Measurements from ENCODE around the gene GALK1. TPM values are rescaled to one million over a fixed set of nuclear protein-coding genes. Genes with fewer than 3 reads are reported as not detected.
"Not testable (repeated sequence)": the region's sequence is repeated elsewhere in the genome, so short reads cannot be mapped to it uniquely, and the experiment has no call there.

The GALK1 gene
- total RNA-seq, 4 donors from 2014 or later, result 15.9 to 51.5 (median 28.5) TPM

DNA sequence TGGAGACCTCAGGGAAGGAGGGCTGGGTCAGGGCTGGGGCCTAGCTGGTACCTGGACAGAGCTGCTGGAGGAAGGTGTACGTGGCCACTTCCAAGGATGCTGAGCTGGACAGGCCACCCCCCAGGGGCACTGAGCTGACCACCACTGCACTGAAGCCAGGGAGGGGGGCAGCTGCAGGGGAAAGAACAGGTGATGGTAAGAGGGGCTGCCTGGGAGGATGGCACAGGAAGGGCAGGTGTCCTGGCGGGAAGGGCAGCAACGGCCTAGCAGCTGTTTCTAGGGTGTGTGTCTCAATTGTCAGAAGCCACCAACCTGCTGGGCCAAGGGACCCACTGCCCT is 1.8 kb downstream of the GALK1 start:
- ATAC-seq (ENCODE audit: low FRiP score) (no peak), DNase-seq (ENCODE audit: low spot score) (no peak)
- TF ChIP-seq, protein P1, sequence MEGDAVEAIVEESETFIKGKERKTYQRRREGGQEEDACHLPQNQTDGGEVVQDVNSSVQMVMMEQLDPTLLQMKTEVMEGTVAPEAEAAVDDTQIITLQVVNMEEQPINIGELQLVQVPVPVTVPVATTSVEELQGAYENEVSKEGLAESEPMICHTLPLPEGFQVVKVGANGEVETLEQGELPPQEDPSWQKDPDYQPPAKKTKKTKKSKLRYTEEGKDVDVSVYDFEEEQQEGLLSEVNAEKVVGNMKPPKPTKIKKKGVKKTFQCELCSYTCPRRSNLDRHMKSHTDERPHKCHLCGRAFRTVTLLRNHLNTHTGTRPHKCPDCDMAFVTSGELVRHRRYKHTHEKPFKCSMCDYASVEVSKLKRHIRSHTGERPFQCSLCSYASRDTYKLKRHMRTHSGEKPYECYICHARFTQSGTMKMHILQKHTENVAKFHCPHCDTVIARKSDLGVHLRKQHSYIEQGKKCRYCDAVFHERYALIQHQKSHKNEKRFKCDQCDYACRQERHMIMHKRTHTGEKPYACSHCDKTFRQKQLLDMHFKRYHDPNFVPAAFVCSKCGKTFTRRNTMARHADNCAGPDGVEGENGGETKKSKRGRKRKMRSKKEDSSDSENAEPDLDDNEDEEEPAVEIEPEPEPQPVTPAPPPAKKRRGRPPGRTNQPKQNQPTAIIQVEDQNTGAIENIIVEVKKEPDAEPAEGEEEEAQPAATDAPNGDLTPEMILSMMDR (IDR thresholded peaks at IDR 0.05), result no peak

DNA sequence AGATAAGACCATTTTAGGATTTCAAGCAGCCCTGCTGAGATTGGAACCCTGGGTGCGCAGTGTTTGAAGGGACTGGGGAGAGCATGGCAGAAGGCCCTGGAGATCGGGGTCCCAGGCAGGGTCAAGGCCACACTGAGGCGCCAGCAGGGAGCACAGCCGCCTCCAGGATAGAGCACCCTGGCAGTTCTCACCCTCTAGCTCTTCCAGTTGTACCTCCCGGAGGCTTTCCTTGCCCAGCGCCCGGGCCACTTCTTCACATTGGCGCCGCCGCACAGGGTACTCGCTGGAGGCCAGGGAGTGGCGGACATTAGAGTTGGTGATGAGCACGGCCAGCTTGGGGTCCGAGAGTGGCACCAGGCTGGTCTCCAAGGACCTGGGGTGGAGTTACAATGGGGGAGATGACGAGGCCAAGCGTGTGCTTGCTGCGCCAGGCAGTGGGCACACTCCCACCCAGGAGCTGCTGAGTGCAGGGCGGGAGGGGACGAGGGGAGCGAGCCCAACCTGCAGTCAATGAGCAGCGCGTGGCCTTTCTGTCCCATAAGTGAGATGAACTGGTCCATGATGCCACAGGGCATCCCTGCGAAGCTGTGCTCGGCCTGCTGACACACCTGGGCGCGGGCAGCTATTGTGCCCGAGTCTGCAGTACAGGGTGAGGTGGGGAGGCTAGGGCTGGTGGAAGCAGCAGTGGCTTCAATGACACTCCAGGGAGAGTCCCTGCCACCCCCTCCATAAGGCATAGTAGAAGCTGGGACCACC is 2.3 kb downstream of the GALK1 start:
- ATAC-seq (ENCODE audit: low FRiP score), result no peak
- DNase-seq (ENCODE audit: low spot score), result no peak
- TF ChIP-seq, protein P1 (IDR thresholded peaks at IDR 0.05), result no peak

DNA sequence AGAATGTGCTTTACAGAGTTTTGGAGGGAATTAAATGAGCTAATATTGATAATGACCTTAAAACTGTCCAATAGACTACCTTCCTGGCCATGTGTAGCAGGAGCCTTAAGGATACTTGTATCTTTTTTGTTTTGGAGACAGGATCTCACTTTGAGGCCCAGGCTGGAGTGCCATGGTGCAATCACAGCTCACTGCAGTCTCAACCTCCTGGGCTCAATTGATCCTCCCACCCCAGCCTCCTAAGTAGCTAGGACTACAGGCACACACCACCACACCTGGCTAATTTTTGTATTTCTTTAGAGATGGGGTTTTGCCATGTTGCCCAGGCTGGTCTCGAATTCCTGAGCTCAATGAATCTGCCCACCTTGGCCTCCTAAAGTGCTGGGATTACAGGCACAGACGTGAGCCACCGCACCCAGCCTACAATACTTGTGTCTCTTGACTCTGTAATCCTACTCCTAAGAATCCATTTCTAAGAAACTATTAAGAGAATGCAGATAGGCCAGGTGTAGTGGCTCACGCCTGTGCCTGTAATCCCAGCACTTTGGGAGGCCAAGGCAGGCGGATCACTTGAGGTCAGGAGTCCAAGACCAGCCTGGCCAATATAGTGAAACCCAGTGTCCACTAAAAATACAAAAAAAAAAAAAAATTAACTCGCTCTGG is 4.9 kb downstream of the GALK1 start:
- DNase-seq (ENCODE audit: low spot score), result not testable (repeated sequence)

DNA sequence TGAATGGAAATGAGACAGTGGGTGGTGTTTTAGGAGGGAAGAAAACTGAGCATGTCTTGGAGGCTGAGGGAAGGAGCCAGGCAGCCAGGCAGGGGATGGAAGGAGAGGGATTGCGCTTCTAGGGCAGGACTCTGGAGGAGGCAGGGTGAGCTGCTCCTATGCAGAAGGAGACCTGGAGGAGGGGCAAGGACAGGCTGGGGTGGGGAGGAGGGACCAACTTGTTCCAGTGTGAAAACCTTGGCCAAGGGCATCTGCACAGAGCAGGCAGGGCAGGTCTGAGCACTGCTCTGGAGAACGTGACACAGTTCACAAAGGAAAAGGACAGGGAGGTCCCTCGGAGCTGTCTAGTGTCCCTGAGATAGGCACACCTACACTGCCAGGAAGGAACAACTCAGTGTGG is 5.5 kb downstream of the GALK1 start:
- ATAC-seq (ENCODE audit: low FRiP score) (no peak), DNase-seq (ENCODE audit: low spot score) (no peak)
- TF ChIP-seq, protein P1 (IDR thresholded peaks at IDR 0.05), result no peak

More for the DNA sequence above, 4.9 kb downstream of the GALK1 start:
- ATAC-seq (ENCODE audit: low FRiP score), result not testable (repeated sequence)

DNA sequence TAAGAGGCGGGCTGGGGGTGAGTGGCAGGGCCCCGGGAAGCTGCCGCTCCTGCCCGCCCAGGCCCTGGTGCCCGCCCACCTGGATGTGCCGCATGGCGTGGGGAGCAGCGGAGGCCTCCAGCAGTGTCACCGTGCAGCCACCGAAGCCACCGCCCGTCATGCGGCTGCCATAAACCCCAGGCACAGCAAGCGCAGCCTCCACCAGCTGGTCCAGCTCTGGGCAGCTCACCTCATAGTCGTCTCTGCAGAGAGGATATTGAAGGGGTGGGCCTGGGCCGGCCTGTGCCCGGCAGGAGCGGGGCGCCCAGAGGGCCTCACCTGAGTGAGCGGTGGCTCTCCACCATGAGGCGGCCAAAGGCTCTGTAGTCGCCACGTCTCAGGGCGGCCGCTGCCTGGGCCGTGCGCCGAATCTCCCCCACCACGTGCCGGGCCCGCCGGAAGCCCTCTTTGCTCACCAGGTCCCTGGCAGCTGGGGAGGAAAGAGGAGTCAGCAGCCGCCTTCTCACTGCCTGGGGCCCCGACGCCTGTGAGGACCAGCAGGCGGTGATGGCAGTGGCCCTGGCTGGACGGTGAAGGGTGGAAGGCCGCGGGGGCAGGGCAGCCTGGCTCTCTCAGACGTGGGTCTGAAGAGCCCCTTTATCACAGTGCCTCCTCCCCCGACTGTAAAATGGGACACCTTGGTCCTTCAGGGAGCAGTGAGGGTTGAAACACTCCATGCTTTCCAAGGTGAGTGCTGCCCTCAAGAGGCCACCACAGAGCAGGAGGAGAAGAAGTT is 6.7 kb downstream of the GALK1 start:
- DNase-seq (ENCODE audit: low spot score) (no peak), ATAC-seq (ENCODE audit: low FRiP score) (no peak)
- TF ChIP-seq, protein P1 (IDR thresholded peaks at IDR 0.05), result no peak

DNA sequence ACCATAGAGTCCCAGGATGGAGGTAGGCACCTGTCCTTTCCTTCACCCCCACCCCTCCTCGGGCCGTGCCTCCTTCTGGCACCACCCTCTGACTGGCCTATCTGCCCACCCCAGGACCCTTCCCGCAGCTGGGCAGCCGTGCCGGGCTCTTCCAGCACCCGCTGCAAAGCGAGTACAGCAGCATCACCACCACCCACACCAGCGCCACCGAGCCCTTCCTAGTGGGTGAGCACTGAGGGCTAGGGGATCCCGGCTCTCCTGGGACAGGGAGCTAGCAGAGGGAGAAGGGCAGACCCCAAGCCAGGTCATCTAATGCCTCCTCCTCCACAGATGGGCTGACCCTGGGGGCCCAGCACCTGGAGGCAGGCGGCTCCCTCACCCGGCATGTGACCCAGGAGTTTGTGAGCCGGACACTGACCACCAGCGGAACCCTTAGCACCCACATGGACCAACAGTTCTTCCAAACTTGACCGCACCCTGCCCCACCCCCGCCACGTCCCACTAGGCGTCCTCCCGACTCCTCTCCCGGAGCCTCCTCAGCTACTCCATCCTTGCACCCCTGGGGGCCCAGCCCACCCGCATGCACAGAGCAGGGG is 7.8 kb downstream of the GALK1 start:
- DNase-seq (ENCODE audit: low spot score), result no peak
- TF ChIP-seq, protein P1 (IDR thresholded peaks at IDR 0.05), result no peak
- no peak for ATAC-seq (ENCODE audit: low FRiP score)

DNA sequence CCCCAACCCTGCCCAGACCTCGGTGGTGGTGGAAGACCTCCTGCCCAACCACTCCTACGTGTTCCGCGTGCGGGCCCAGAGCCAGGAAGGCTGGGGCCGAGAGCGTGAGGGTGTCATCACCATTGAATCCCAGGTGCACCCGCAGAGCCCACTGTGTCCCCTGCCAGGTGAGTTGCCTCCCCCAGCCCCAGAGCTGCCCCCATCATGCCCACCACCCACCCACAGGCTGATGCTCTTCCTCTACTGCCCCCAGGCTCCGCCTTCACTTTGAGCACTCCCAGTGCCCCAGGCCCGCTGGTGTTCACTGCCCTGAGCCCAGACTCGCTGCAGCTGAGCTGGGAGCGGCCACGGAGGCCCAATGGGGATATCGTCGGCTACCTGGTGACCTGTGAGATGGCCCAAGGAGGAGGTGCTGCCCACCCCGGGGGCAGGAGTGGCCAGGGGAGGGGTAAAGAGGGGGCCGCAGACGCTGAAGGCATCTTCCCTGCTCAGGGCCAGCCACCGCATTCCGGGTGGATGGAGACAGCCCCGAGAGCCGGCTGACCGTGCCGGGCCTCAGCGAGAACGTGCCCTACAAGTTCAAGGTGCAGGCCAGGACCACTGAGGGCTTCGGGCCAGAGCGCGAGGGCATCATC is 8.4 kb downstream of the GALK1 start:
- no peak for ATAC-seq (ENCODE audit: low FRiP score)
- TF ChIP-seq, protein P1 (IDR thresholded peaks at IDR 0.05), result no peak

More for the DNA sequence above, 8.4 kb downstream of the GALK1 start:
- no peak for DNase-seq (ENCODE audit: low spot score)
